ENCODE measurements around the gene C1QB. TPM values are rescaled to one million over a fixed set of nuclear protein-coding genes. Genes with fewer than 3 reads are reported as not detected.
A peak's percentile ranks its signal among the peaks of the same experiment; 100 is the strongest.

The C1QB gene
- total RNA-seq, 1 experiment from 2014 or later: 0.33 TPM

- CTCF ChIA-PET: no interaction called here
- Histone ChIP-seq H3K27ac (ENCODE audit: low read length) (no peak overlapping the region), H3K27me3 (ENCODE audit: control insufficient read depth, insufficient read depth, low read length) (peaks cover 16% of the 10 kb centered on the region), H3K36me3 (ENCODE audit: control insufficient read depth, insufficient read depth, low read length) (no peaks in the 10 kb centered on the region), H3K9me3 (ENCODE audit: control insufficient read depth, insufficient read depth, low read depth, low read length) (no peaks in the 10 kb centered on the region), H3K4me1 (ENCODE audit: control insufficient read depth, insufficient read depth, low read length) (no peaks in the 10 kb centered on the region), H3K4me3 (ENCODE audit: low read depth in 2 of 2, low read length in 2 of 2) (no peak overlapping the region)
- in situ Hi-C loops (cut with HindIII; ENCODE audit: low pct_unique_long_range_greater_than_20kb, low sequenced_read_pairs): no loop called here
- no TSS peak for BruUV-seq (replicated peaks)
- TF ChIP-seq SIN3A (IDR thresholded peaks at IDR 0.05; ENCODE audit: borderline replicate concordance, insufficient read depth, low read depth, low read length) (no peak), TCF7L2 (IDR thresholded peaks at IDR 0.05; ENCODE audit: low read depth, low read length) (no peak), POLR2AphosphoS5 (IDR thresholded peaks at IDR 0.05; ENCODE audit: low read depth, low read length) (no peak)
- TF ChIP-seq, protein P1, sequence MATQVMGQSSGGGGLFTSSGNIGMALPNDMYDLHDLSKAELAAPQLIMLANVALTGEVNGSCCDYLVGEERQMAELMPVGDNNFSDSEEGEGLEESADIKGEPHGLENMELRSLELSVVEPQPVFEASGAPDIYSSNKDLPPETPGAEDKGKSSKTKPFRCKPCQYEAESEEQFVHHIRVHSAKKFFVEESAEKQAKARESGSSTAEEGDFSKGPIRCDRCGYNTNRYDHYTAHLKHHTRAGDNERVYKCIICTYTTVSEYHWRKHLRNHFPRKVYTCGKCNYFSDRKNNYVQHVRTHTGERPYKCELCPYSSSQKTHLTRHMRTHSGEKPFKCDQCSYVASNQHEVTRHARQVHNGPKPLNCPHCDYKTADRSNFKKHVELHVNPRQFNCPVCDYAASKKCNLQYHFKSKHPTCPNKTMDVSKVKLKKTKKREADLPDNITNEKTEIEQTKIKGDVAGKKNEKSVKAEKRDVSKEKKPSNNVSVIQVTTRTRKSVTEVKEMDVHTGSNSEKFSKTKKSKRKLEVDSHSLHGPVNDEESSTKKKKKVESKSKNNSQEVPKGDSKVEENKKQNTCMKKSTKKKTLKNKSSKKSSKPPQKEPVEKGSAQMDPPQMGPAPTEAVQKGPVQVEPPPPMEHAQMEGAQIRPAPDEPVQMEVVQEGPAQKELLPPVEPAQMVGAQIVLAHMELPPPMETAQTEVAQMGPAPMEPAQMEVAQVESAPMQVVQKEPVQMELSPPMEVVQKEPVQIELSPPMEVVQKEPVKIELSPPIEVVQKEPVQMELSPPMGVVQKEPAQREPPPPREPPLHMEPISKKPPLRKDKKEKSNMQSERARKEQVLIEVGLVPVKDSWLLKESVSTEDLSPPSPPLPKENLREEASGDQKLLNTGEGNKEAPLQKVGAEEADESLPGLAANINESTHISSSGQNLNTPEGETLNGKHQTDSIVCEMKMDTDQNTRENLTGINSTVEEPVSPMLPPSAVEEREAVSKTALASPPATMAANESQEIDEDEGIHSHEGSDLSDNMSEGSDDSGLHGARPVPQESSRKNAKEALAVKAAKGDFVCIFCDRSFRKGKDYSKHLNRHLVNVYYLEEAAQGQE (IDR thresholded peaks at IDR 0.05; ENCODE audit: insufficient read depth in 1 of 2, low read depth in 2 of 2, low read length in 1 of 2): peak; percentile 84 to 90
- TF ChIP-seq, protein P2, sequence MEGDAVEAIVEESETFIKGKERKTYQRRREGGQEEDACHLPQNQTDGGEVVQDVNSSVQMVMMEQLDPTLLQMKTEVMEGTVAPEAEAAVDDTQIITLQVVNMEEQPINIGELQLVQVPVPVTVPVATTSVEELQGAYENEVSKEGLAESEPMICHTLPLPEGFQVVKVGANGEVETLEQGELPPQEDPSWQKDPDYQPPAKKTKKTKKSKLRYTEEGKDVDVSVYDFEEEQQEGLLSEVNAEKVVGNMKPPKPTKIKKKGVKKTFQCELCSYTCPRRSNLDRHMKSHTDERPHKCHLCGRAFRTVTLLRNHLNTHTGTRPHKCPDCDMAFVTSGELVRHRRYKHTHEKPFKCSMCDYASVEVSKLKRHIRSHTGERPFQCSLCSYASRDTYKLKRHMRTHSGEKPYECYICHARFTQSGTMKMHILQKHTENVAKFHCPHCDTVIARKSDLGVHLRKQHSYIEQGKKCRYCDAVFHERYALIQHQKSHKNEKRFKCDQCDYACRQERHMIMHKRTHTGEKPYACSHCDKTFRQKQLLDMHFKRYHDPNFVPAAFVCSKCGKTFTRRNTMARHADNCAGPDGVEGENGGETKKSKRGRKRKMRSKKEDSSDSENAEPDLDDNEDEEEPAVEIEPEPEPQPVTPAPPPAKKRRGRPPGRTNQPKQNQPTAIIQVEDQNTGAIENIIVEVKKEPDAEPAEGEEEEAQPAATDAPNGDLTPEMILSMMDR (IDR thresholded peaks at IDR 0.05): no peak
- intact Hi-C loops (cut with micrococcal nuclease; ENCODE audit: unreplicated experiment): no loop called here
- ATAC-seq (no peak), DNase-seq (ENCODE audit: low read depth, low spot score) (no peak)
- POLR2A ChIA-PET: interaction anchor here (0.7 kb wide), 1 partner anchor 8 kb away, joined by 3 read pairs; no protein-coding TSS in a partner anchor
These were observed 45.9 kb upstream of the C1QB start for GRCh38 chr1:22607154-22607553.

GRCh38 chr1:22608361-22608760 lies 44.7 kb upstream of the C1QB start:
- H3K36me3 ChIP-seq (ENCODE audit: control insufficient read depth, insufficient read depth, low read length): no peaks in the 10 kb centered on the region
- no peak overlapping the region for H3K27ac ChIP-seq (ENCODE audit: low read length)
- ATAC-seq (no peak), DNase-seq (ENCODE audit: low read depth, low spot score) (no peak)
- intact Hi-C loops (cut with micrococcal nuclease; ENCODE audit: unreplicated experiment) (no loop called here), in situ Hi-C loops (cut with HindIII; ENCODE audit: low pct_unique_long_range_greater_than_20kb, low sequenced_read_pairs) (no loop called here)
- H3K27me3 ChIP-seq (ENCODE audit: control insufficient read depth, insufficient read depth, low read length): peaks cover 21% of the 10 kb centered on the region
- H3K4me3 ChIP-seq (ENCODE audit: low read depth in 2 of 2, low read length in 2 of 2): no peak overlapping the region
- TF ChIP-seq, protein P2 (IDR thresholded peaks at IDR 0.05): no peak
- TF ChIP-seq TCF7L2 (IDR thresholded peaks at IDR 0.05; ENCODE audit: low read depth, low read length): no peak
- TF ChIP-seq, protein P1 (IDR thresholded peaks at IDR 0.05; ENCODE audit: insufficient read depth in 1 of 2, low read depth in 2 of 2, low read length in 1 of 2): no peak
- H3K4me1 ChIP-seq (ENCODE audit: control insufficient read depth, insufficient read depth, low read length): no peaks in the 10 kb centered on the region
- CTCF ChIA-PET: no interaction called here
- no peaks in the 10 kb centered on the region for H3K9me3 ChIP-seq (ENCODE audit: control insufficient read depth, insufficient read depth, low read depth, low read length)
- no TSS peak for BruUV-seq (replicated peaks)
- POLR2A ChIA-PET: no interaction called here

All from Panc1 (cell line).